IMR-90 (cell line): ENCODE data around the gene ALG6. TPM values are rescaled to one million over a fixed set of nuclear protein-coding genes. Genes with fewer than 3 reads are reported as not detected.

Experiments
- ATAC-seq: fragments of 200-7000 bp; cut with Tn5 transposase; 2 replicates; pipeline ENCODE4 v1.9.1; 2020; ENCODE audit warnings: low read depth, mild to moderate bottlenecking, moderate library complexity
- BruUV-seq: library from RNA; stranded (reverse); fragments of 400-500 nt; replicated peaks from 2 replicates; lab custom pipeline; 2021; lab: Mats Ljungman, UMichigan
- CTCF ChIA-PET: fragments of 300-600 bp; formaldehyde crosslinking; extraction: SDS; loops from one replicate; lab custom pipeline; 2021; ENCODE audit warnings: antibody characterized with exemption; lab: Yijun Ruan, JAX
- POLR2A ChIA-PET: fragments of 300-600 bp; sonication (Branson Sonifier 250); formaldehyde crosslinking; loops from one replicate; lab custom pipeline; 2022; ENCODE audit warnings: antibody characterized with exemption; ENCODE audit not compliant: unreplicated experiment; lab: Charles Lee
- DNase-seq: peaks from one replicate; pipeline ENCODE4 v3.0.0; 2013
- H2AFZ ChIP-seq: replicated peaks from 2 replicates; pipeline ENCODE3; 2013; ENCODE audit warnings: low read length, mild to moderate bottlenecking; ENCODE audit not compliant: poor library complexity
- H2AK5ac ChIP-seq: 2 replicates; pipeline ENCODE4 v1.6.1; 2013; ENCODE audit warnings: low read depth, low read length, inconsistent platforms
- H2AK9ac ChIP-seq: replicated peaks from 2 replicates; pipeline ENCODE3; 2013; ENCODE audit warnings: mild to moderate bottlenecking, low read depth, low read length, moderate library complexity; ENCODE audit not compliant: poor library complexity
- H2BK120ac ChIP-seq: 2 replicates; pipeline ENCODE4 v1.6.1; 2013; ENCODE audit warnings: low read depth, low read length, inconsistent platforms
- H2BK15ac ChIP-seq: 3 replicates; pipeline ENCODE4 v1.6.1; 2013; ENCODE audit warnings: low read depth, low read length, inconsistent platforms
- H2BK20ac ChIP-seq: 2 replicates; pipeline ENCODE4 v1.6.1; 2013; ENCODE audit warnings: low read depth, mild to moderate bottlenecking, inconsistent platforms, low read length, moderate library complexity
- H2BK5ac ChIP-seq: 2 replicates; pipeline ENCODE4 v1.6.1; 2013; ENCODE audit warnings: mild to moderate bottlenecking, low read depth, low read length, inconsistent platforms; ENCODE audit not compliant: poor library complexity, severe bottlenecking
- H3K14ac ChIP-seq: replicated peaks from 2 replicates; pipeline ENCODE4 v1.6.1; 2013; ENCODE audit warnings: low read depth, low read length, inconsistent platforms
- H3K18ac ChIP-seq: 2 replicates; pipeline ENCODE4 v1.6.1; 2013; ENCODE audit warnings: low read depth, low read length, control low read depth
- H3K23ac ChIP-seq: 2 replicates; pipeline ENCODE4 v1.6.1; 2013; ENCODE audit warnings: low read depth, low read length, inconsistent platforms
- H3K27ac ChIP-seq: 2 replicates; pipeline ENCODE4 v1.5.1; 2013; ENCODE audit warnings: mild to moderate bottlenecking, control low read depth, low read length; ENCODE audit not compliant: insufficient read depth
- H3K27me3 ChIP-seq: 2 replicates; pipeline ENCODE4 v1.6.1; 2013; ENCODE audit warnings: low read length; ENCODE audit not compliant: control insufficient read depth, insufficient read depth
- H3K36me3 ChIP-seq: 2 replicates; pipeline ENCODE4 v1.6.1; 2013; ENCODE audit warnings: low read length, mixed read lengths; ENCODE audit not compliant: control insufficient read depth, insufficient read depth
- H3K4ac ChIP-seq: 2 replicates; pipeline ENCODE4 v1.6.1; 2013; ENCODE audit warnings: low read depth, low read length, inconsistent platforms
- H3K4me1 ChIP-seq: 2 replicates; pipeline ENCODE4 v1.6.1; 2013; ENCODE audit warnings: low read length, mixed read lengths; ENCODE audit not compliant: control insufficient read depth, insufficient read depth
- H3K4me2 ChIP-seq: 2 replicates; pipeline ENCODE4 v1.6.1; 2013; ENCODE audit warnings: low read depth, mild to moderate bottlenecking, control low read depth, low read length, moderate library complexity
- H3K4me3 ChIP-seq: 2 replicates; pipeline ENCODE4 v1.5.1; 2013; ENCODE audit warnings: low read depth, mild to moderate bottlenecking, control low read depth, low read length, moderate library complexity; ENCODE audit not compliant: insufficient read depth
- H3K56ac ChIP-seq: 2 replicates; pipeline ENCODE4 v1.6.1; 2013; ENCODE audit warnings: low read length, inconsistent platforms; ENCODE audit not compliant: insufficient read depth; ENCODE audit errors: extremely low read depth
- H3K79me1 ChIP-seq, 2 experiments: 2 replicates each; pipeline ENCODE4 v1.6.1; 2013; ENCODE audit warnings: low read length in 2 of 2, inconsistent platforms in 1 of 2, low read depth in 1 of 2
- H3K9ac ChIP-seq: 2 replicates; pipeline ENCODE4 v1.6.1; 2013; ENCODE audit warnings: low read depth, low read length, control low read depth
- H3K9me1 ChIP-seq: 2 replicates; pipeline ENCODE4 v1.6.1; 2013; ENCODE audit warnings: low read length, inconsistent platforms; ENCODE audit not compliant: insufficient read depth
- H3K9me3 ChIP-seq: 2 replicates; pipeline ENCODE4 v1.6.1; 2013; ENCODE audit warnings: low read length; ENCODE audit not compliant: control insufficient read depth, insufficient read depth
- H4K20me1 ChIP-seq: 2 replicates; pipeline ENCODE4 v1.6.1; 2013; ENCODE audit warnings: low read length, inconsistent platforms; ENCODE audit not compliant: insufficient read depth
- H4K5ac ChIP-seq: 2 replicates; pipeline ENCODE4 v1.6.1; 2013; ENCODE audit warnings: mild to moderate bottlenecking, low read depth, low read length, control low read depth
- H4K8ac ChIP-seq, 2 experiments: 2 replicates each; pipeline ENCODE4 v1.6.1; 2013; ENCODE audit warnings: low read depth in 2 of 2, low read length in 2 of 2, control low read depth in 1 of 2, inconsistent platforms in 1 of 2
- H4K91ac ChIP-seq: 2 replicates; pipeline ENCODE4 v1.6.1; 2013; ENCODE audit warnings: low read depth, low read length, inconsistent platforms; ENCODE audit not compliant: insufficient read depth
- BHLHE40 ChIP-seq: fragments of 150-350 bp; IDR thresholded peaks from 2 replicates; pipeline ENCODE4 v1.6.1; 2016; ENCODE audit warnings: mild to moderate bottlenecking, low read depth, low read length
- CEBPB ChIP-seq: IDR thresholded peaks from 2 replicates; pipeline ENCODE4 v1.6.1; 2012; ENCODE audit warnings: low read depth, low read length, improper control_type of control experiment
- CHD1 ChIP-seq: IDR thresholded peaks from 2 replicates; pipeline ENCODE4 v1.6.1; 2012; ENCODE audit warnings: low read depth, low read length, improper control_type of control experiment
- CTCF ChIP-seq: conservative IDR thresholded peaks from 2 replicates; pipeline ENCODE4 v1.5.1; 2012; ENCODE audit warnings: mild to moderate bottlenecking, low read depth, low read length, improper control_type of control experiment
- ELK1 ChIP-seq: fragments of 150-350 bp; IDR thresholded peaks from 2 replicates; pipeline ENCODE4 v1.6.1; 2016; ENCODE audit warnings: low read depth, mild to moderate bottlenecking, low read length, moderate library complexity, borderline replicate concordance
- FOS ChIP-seq: fragments of 150-350 bp; IDR thresholded peaks from 2 replicates; pipeline ENCODE4 v1.6.1; 2016; ENCODE audit warnings: low read depth, low read length
- MAFK ChIP-seq: IDR thresholded peaks from 2 replicates; pipeline ENCODE4 v1.6.1; 2012; ENCODE audit warnings: low read depth, low read length, improper control_type of control experiment
- MAZ ChIP-seq: IDR thresholded peaks from 2 replicates; pipeline ENCODE4 v1.6.1; 2012; ENCODE audit warnings: low read depth, mild to moderate bottlenecking, low read length, improper control_type of control experiment, moderate library complexity, borderline replicate concordance
- MXI1 ChIP-seq: IDR thresholded peaks from 2 replicates; pipeline ENCODE4 v1.6.1; 2012; ENCODE audit warnings: low read depth, mild to moderate bottlenecking, low read length, moderate library complexity, borderline replicate concordance
- NFE2L2 ChIP-seq: fragments of 150-350 bp; IDR thresholded peaks from 2 replicates; pipeline ENCODE4 v1.6.1; 2016; ENCODE audit warnings: low read depth, mild to moderate bottlenecking, low read length
- POLR2A ChIP-seq: IDR thresholded peaks from 2 replicates; pipeline ENCODE4 v1.6.1; 2012; ENCODE audit warnings: mild to moderate bottlenecking, low read depth, low read length
- RAD21 ChIP-seq: IDR thresholded peaks from 2 replicates; pipeline ENCODE4 v1.6.1; 2012; ENCODE audit warnings: low read length, improper control_type of control experiment
- RCOR1 ChIP-seq: IDR thresholded peaks from 2 replicates; pipeline ENCODE4 v1.6.1; 2012; ENCODE audit warnings: mild to moderate bottlenecking, low read length, improper control_type of control experiment; ENCODE audit not compliant: insufficient replicate concordance
- RFX5 ChIP-seq: IDR thresholded peaks from 2 replicates; pipeline ENCODE4 v1.8.0; 2012; ENCODE audit warnings: low read depth, mild to moderate bottlenecking, low read length, moderate library complexity
- SMC3 ChIP-seq: fragments of 150-350 bp; IDR thresholded peaks from 2 replicates; pipeline ENCODE4 v1.6.1; 2016; ENCODE audit warnings: low read depth, mild to moderate bottlenecking, antibody characterized with exemption, low read length, moderate library complexity
- USF2 ChIP-seq: fragments of 150-350 bp; IDR thresholded peaks from 2 replicates; pipeline ENCODE4 v1.6.1; 2017; ENCODE audit warnings: mild to moderate bottlenecking, antibody characterized with exemption, low read length, low read depth
- WGBS, 2 experiments: methylation state at CpG; one replicate each; pipeline versions ENCODE4 v1.1.5 to v1.1.7; 2013; ENCODE audit warnings: missing lambda C conversion rate in 2 of 2; ENCODE audit not compliant: insufficient read length in 1 of 2; ENCODE audit errors: extremely low coverage in 2 of 2; 5-methylcytosine and 5-hydroxymethylcytosine counted together
- dilution Hi-C: fragments of 300-500 bp; cut with HindIII; formaldehyde crosslinking; loops from one replicate; pipeline ENCODE4 v1.14.3; 2018; ENCODE audit warnings: low sequenced_read_pairs; ENCODE audit not compliant: unreplicated experiment
- in situ Hi-C: fragments of 300-500 bp; cut with MboI; formaldehyde crosslinking; loops from 3 replicates; pipeline ENCODE4 v1.14.3; 2019; ENCODE audit warnings: low sequenced_read_pairs, inconsistent platforms, mixed read lengths
- intact Hi-C: fragments of 100-400 bp; cut with micrococcal nuclease; formaldehyde crosslinking; loops from 2 replicates; pipeline ENCODE4 v1.10.0; 2022
- polyA plus RNA-seq, 3 experiments: library from polyadenylated mRNA; depleted of rRNA; stranded (reverse); fragments of >200 nt; gene quantifications; 2 replicates each; pipeline ENCODE4 v1.2.3, GENCODE V29; 2012; ENCODE audit warnings: low replicate concordance in 1 of 3
- total RNA-seq: library from RNA; depleted of rRNA; stranded (reverse); fragments of >200 nt; gene quantifications from 2 replicates; pipeline ENCODE4 v1.2.3, GENCODE V29; 2012

ALG6 gene
- total and polyA plus RNA-seq, 2 of the 4 experiments (the other 2 are of a cell fraction) = 4.8 to 6.5 TPM

- WGBS, 2 experiments = no CpG with 5 or more reads among the region's 1 CpG
These were observed 112.6 kb downstream of the ALG6 start for GRCh38 chr1:63480057-63480456.

More at GRCh38 chr1:63480057-63480456, 112.6 kb downstream of the ALG6 start:
- intact Hi-C loops (no loop called here), dilution Hi-C loops (no loop called here), in situ Hi-C loops (no loop called here)
- Histone ChIP-seq H4K8ac (no peak overlapping the region), H3K56ac (no peak overlapping the region), H3K18ac (no peak overlapping the region), H2BK20ac (no peak overlapping the region), H2BK120ac (no peak overlapping the region), H3K27me3 (no peaks in the 10 kb centered on the region), H3K36me3 (no peaks in the 10 kb centered on the region), H3K14ac (no peak overlapping the region), H2AK5ac (no peak overlapping the region), H2AFZ (no peak overlapping the region), H3K79me1 (0 out of 4 replicates have a peak, but pooled peaks cover 0 to 2% of the 10 kb centered on the region in 2 experiments), H4K20me1 (no peaks in the 10 kb centered on the region), H2AK9ac (no peak overlapping the region), H3K9me1 (no peaks in the 10 kb centered on the region), H3K9me3 (no peaks in the 10 kb centered on the region), H3K4me3 (no peak overlapping the region), H3K9ac (no peak overlapping the region), H2BK15ac (no peak overlapping the region), H3K4ac (no peak overlapping the region), H4K91ac (no peak overlapping the region), H2BK5ac (no peak overlapping the region), H3K23ac (no peak overlapping the region), H3K4me2 (no peak overlapping the region), H3K27ac (no peak overlapping the region), H4K5ac (no peak overlapping the region), H3K4me1 (no peaks in the 10 kb centered on the region)
- DNase-seq = no peak
- no TSS peak for BruUV-seq
- TF ChIP-seq RFX5 (no peak), RAD21 (no peak), CHD1 (no peak), NFE2L2 (no peak), RCOR1 (no peak), SMC3 (no peak), FOS (no peak), USF2 (no peak), BHLHE40 (no peak), MXI1 (no peak), MAFK (no peak), MAZ (no peak), POLR2A (no peak), ELK1 (no peak), CEBPB (no peak), CTCF (no peak)
- ATAC-seq = no peak
- CTCF ChIA-PET = no interaction called here
- POLR2A ChIA-PET = no interaction called here
